ENCODE results near the gene NGDN.
"Not testable (repeated sequence)": the region's sequence is repeated elsewhere in the genome, so short reads cannot be mapped to it uniquely, and the experiment has no call there.

The NGDN gene

DNA sequence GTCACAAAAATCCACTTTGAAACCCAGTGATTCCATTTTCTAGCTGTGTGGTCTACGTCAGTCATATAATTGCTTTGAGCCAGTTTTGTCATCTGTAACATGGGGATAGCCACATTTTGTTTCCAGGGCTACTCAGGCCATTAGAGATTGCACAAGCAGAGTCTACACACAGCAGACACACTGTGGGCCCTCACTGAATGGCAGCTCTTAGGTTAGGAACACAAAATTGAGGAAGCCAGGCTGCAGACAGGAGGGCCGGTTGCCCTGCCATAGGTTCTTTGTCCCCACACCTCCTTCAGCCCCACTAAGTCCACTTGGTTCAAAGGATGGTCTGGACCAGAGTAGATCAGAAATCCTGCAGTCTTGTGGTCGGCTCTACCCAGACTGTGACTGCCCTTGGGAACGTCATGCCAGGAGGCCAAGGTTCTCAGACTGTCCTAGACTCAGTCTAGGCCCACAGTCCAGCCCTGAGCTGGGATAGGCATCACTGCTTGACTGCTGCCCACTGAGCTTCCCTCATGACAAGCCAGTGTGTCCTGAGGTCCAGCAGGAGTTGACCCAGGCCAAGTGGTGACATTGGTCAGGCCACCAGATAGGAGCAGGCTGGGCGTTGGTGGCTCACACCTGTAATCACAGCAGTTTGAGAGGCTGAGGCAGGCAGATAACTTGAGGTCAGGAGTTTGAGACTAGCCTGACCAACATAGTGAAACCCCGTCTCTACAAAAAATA, 30.2 kb upstream of the NGDN start:
- DNase-seq = no peak

DNA sequence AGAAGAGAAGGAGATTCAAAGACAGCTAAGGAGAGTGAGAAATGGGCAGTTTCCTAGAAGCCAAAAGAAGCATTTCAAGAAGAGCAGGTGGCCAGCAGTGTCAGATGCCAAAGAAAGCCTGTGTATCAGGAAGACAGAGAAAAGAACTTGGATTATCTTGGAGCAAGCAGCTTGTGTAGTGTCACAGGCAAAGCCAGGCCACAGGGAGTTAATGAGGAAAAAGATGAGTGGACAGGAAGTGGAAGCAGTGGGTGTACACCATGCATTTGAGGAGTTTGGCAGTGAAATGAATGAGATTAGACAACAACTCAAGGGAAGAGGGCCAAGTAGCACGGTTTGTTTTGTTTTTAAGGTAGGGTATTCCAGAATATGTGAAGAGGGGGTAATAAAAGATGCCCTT, 28.4 kb upstream of the NGDN start:
- DNase-seq = no peak

DNA sequence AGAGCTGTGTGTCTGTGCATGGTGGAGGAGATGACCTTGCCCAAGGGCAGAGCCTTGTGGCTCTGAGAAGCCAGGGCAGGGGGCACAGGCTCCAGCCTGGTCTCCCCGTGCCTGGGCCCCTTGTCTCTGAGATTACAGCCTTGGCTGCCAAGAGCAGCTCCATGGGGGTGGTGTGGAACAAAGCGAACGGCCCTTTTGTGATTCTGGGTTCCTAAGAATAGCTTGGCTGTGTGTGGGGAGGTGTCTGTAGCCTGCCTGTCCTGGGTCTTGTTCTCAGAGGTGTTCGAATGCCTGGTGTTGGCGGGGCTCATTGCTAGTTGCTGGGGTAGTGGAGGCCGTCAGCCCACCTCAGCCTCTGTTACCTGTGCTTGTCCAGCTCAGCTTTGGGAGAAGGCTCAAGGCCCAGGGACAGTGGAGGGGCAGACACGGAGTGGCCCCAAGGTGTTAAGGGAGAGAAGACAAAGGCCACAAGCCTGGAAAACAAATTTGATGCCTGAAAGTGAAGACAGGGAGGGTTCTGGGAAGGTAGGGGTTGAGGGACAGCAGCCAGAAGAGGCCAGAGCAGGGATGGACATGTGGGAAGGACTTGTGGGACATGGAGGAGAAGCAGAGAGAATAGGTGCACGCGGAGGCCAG, 26.7 kb upstream of the NGDN start:
- DNase-seq = peak; percentile 60

DNA sequence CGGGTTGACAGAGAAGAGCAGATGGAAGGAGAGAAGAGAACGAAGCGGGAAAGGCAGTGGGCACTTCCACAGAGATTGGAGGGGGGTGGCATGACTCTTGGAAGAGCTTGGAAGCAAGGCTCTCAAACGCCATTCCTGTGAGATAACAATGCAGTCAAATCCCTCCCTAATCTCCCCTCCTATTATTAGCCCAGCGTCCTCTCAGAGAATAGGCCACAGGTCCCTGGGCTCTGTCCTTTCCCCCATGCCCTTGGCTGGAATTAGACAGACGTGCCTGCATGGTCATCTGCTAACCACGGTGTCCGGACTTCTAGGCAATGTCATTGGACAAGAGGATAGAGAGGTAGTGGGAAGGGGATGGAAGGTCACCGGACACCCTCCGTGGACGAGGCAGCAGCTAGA, 26.1 kb upstream of the NGDN start:
- DNase-seq = no peak

DNA sequence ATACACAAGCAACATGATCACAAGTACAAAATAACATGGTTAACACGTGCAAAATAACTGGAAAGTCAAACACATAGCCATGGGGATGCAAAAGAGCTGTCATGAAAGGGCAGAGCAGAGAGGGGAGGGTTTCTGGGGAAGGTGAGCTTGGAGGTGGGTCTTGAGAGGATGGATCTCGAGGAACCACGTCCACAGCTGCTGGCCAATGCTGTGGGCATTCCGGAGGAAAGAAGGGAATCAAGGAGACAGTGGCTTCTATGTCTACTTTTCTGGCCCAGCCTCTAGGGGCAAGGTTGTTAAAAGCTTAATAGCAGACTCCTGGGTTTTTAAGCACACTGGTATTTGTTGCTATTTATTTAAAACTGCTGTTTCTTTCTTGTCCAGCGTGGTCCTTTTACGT, 25.6 kb upstream of the NGDN start:
- DNase-seq = no peak

DNA sequence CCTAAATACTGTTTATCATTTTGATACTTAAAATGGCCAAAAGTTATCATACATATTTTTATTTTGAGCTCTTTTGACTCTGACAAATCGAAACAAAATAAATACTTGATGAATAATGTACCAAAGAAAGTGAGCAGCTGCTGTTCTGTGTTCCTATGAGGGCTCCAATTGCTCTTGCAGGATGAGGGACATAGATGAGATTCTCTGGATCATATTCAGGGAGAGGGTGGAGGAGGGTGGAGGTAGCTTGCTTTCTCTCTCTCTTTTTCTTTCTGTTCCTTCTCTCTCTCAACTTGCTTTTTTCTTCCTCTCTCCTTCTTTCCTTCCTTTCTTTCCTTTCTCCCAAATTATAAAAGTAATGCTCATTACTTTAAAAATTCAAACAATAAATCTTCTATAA, 25.2 kb upstream of the NGDN start:
- no peak for DNase-seq

DNA sequence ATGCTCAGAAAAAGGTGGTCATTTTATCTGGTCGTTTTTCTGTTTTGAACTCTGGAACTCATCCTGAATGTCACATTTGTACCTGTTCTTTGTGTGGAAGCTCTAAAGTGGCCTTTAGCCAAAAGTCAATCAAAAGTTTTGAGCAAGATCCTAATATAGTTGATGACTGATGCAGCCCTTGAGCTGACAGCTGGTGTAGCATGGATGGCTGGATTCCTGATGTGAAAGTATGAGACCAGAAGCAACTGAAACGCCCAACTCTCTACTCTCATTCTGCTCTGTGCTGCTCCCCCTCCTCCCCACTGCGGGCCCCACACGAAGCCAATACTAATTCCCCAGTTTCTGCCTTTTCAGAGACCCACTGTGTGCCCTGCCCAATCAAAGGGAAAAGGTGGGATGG, 23.7 kb upstream of the NGDN start:
- DNase-seq = no peak

DNA sequence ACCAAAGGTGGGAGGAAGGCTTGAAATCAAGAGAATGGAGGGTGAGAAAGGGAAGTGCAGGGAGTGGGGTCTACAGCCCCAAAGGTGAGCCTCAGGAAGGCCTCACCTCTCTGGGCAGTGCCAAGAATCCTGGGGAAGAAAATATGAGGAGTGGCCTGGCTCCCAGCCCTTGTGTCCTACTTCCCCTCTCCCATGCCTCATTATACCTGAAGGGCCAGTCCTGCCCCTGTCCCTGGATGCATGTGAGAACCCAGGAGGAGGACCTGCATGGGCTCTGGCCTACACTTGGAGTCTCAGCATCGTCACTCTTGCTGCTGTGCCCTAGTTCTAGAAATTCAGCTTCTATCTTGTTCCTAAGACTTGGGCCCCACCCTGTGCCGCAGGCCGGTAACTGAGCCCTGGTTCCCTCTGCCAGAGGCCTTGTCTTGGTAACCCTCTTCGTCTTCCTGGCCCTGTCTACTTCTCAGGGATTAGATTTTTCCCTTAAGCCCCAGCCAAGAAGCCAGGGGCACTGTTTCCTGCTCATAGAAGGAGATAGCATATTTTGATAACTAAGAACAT, 23.1 kb upstream of the NGDN start:
- DNase-seq = no peak

DNA sequence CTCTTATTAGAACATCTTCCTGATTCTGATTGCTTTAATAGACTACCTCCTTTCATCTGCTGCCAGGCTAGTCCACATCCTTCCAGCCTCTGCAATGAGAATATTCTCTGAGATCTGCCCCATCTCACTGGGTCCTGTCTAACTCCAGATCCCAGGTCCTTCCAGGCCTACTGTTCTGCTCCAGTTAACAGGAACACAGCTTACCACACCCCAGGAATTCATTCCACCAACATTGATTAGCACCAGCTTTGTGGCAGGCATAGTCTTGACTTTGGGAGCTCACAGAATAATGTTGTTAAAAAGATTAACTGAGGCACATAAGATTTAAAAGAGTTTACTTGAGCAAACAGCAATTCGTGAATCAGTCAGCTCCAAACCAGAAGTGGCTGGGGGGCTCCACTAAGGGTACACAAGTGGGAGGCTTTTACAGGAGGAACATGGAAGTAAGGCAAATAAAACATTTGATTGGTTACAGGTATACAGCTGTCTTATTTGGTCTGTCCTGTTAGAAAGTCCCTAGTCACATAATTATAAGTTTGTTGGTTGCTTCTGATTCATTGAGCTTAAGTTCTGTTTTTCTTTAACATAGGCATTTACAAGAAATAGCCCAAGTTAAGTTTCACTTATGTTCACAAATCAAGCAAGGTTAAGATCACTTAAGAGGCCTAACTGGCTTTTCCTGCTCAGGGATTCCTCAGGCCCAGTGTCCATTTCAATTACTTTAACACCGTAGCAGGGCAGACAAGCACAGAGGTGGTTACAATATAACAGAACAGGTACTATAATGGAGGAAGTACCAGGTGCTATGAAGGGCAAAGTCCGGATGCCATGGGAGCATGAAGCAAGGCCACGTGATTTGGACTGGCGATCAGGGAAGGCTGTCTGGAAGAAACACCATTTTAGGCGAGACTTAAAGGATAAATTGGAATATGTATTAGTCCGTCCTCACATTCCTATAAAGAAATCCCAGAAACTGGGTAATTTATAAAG, 21.8 kb upstream of the NGDN start:
- no peak for DNase-seq

DNA sequence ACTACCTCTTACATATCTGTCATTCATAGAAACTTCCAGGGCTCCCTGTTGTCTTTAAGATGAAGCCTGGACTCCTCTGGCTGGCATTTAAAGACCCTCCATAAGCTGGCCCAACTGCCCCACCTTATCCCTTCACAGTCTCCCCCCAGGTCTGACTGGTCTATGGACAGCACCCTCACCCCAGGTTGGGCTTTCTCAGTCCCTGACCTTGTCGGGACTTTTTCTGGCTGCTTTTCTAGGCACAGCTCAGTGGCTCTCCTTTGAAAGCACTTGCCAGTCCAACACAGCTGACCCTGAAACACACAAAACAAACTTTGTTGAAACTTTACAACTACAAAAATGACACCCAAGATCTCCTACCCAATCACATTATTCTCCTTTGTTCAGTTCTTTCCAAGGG, 20.2 kb upstream of the NGDN start:
- no peak for DNase-seq

DNA sequence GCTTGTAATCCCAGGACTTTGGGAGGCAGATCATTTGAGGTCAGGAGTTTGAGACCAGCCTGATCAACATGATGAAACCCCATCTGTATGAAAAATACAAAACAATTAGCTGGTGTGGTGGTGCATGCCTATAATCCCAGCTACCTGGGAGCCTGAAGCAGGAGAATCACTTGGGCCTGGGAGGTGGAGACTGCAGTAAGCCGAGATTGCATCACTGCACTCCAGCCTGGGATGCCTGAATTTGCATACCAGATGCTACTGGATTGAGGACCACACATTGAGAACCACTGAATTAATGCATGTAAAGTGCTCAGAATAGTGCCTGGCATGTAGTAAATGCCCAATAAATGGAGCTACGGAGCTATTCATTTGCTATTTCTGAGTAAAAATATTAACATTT, 19.1 kb upstream of the NGDN start:
- DNase-seq = no peak

DNA sequence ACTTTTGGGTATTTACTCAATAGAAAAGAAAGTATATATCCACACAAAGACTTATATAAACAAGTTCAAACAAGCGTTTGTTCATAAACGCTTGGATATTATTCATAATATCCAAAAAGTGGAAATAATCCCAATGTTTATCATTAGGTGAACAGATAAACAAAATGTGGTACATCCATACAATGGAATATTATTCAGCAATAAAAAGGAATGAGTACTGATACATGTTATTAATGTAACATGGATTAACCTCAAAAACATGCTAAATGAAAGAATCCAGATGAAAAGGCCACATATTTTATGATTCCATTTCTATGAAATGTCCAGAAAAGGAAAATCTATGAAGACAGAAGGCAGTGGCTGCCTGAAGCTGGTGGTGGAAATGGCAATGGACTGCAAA, 17.3 kb upstream of the NGDN start:
- no peak for DNase-seq

DNA sequence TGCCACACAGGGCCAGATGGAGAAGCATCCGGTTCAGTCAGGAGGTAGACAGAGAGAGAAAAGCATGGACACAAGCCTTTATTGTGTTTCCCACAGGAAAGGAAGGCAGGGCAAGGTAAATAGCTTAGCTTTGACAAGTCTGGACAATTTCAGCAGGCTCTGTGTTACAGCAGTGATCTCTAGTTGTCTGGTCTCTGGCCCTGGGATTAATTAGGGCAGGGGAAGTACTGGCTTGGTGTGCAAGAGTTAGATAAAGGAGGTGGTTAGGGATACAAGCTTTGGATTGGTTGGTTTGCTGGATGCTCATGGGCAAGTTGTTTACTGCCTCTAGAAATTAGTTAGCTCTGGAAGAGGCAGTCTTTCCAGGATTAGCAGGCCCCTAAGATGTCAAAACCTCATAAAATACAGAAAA, 15.1 kb upstream of the NGDN start:
- DNase-seq = no peak

DNA sequence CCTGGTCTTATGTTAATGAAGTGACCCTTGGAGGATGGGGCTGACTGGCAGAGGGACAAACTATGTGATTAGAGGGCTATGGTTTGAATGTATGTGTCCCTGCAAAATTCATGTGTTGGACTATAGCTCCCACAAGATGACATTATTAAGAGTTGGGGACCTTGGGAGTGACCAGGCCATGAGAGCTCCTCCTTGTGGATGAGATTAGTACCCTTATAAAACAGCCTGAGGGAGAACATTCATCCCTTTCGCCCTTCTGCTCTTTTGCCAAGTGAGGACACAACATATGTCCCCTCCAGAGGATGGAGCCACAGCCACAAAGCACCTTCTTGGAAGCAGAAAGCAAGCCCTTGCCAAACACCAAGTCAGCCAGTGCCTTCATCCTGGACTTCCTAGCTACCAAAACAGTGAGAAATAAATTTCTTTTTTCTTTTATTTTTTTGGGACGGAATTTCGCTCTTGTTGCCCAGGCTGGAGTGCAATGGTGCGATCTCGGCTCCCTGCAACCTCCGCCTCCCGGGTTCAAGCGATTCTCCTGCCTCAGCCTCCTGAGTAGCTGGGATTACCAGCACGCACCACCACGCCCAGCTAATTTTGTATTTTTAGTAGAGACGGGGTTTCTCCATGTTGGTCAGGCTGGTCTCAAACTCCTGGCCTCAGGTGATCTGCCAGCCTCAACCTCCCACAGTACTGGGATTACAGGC, 12.5 kb upstream of the NGDN start:
- not testable (repeated sequence) for DNase-seq

DNA sequence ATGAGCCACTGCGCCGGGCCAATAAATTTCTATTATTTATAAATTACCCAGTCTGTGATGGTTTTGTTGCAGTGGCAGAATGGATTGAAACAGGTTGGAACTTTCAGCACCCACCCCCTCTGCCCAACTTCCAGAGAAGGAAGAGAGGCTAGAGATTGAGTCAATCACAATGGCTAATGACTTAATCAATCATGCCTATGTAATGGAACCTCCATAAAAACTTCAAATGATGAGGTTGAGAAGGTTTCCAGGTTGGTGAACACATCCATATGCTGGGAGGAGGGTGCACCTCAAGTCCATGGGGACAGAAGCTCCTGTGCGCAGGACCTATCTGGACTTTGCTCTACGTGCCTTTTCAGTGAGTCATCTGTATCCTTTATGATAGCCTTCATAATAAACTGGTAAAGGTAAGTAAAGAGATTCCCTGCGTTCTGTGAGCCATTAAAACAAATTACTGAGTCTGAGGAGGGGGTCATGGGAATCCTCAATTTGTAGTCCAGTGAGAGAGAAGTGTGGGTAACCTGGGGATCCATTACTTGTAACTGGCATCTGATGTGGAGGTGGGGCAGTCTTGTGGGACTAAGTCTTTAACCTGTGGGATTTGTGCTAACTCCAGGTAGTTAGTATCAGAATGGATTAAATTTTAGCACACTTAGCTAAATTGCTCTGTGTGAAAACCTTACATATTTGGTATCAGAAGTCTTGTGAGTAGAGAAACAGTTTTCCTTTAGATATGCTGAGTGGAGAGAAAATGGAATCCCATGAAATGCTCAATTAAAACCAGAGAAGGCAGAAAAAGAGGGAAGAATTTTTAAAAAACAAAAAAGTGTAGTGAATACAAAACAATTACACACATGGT, 11.7 kb upstream of the NGDN start:
- no peak for DNase-seq

DNA sequence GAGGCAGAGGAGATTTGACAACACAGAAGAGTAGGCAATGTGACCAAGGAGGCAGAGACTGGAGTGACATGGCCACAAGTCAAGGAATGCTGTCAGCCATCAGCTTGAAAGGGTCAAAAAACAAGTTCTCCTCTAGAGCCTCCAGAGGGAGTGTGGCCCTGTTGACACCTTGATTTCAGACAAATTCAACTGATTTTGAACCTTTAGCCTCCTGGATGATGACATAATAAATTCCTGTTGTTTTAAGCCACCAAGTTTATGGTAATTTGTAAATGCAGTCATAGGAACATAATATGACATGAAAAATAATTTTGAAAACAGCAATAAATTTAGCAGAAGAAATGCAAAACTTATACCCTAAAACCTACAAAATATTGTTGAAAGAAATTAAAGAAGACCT, 8.5 kb upstream of the NGDN start:
- no peak for DNase-seq

DNA sequence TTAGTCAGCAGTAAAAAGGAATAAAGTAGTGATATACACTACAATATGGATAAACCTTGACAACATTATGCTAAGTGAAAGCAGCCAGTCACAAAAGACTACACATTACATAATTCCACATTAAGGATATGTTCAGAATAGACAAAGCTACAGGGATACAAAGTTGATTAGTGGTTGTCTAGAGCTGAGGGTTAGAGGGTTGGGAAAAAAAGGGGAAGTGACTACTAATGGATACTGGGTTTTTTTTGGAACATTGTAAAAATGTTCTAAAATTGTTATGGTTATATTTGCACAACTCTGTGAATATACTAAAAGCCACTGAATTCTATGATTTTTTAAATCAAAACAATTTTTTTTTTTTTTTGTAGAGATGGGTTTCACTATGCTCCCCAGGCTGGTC, 4.8 kb upstream of the NGDN start:
- no peak for DNase-seq

DNA sequence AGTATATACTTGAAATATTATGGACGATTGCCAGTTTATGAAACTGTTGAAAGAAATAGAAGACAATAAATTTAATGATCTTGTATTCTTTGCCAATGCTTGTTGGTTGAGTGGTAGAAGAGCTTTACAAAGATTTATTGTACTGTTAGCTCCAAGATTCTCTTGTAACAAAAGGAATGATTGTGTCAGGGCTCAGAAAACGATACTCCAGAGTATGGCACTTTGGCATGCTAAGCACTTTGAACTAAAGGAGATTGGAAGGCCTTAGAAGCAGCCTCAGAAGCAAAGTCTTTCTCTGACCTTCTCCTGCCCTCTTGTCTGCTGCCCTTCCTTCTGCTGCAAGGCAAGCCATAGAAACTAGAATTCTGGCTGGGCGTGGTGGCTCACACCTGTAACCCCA, 4.2 kb upstream of the NGDN start:
- DNase-seq = no peak

DNA sequence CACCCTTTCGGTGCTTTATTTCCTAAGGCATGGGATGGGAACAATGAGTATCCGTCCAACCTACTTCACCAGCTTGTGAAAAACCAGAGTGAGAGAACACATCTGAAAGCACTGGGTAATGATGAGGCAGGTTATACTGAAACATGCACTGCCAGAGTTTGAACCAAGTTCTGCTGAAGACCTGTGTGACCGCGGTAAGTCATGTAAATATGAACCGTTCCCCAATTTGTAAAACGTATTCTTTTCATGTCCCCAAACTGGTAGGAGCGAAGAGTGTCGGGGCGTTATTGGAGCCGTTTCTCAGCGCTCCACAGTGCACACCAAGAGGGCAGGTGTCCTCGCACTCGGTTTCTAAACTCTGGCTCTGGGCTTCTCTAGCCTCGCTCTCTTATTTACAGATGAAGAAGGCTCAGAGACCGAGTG, 788 bp upstream of the NGDN start:
- DNase-seq = no peak

DNA sequence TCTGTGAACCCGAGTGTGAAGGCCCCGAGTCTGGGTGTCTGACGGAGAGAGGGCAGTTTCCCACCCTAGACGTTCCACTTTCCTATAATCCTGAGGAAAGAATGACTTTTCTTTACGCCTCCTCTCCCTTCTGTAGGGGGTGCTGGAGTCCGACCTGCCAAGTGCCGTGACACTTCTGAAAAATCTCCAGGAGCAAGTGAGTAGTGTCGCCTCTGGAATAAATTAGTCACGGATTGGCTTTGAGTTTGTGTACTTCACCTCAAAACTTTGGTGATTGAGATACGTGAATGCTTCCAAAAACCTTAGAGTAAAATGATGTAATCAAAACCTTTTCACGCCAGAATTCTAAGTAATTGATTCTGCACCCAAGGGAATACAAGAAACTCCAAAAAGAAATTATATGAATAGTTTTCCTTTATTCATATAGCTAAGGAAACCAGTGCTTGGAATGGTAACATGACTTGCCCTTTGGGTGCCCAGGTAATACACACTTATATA, 452 bp downstream of the NGDN start:
- DNase-seq = no peak

DNA sequence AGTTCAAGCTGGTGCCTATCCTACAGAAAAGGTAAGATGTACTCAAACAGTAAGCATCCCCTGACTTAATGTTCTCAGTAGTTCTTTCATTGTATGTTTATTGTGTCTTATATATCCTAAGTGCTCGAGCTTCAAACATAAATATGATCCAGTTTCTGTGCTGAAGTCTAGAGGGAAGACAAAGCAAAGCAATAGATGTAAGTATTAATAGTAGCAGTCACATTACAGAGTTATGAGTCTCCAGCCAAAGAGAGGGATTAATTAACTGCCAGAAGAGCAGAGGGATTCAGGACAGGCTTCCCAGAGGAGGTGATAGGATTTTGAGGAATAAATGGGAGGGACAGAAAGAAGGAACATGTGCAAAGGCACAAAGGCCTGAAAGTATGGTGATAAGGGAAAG, 1.4 kb downstream of the NGDN start:
- DNase-seq = no peak

Measured in T1000 (cell line).